Dedifferentiated amniotic fluid mesenchymal stem cell (primary cell): Measurements from ENCODE around the gene PRKD2.

Source experiments
- DNase-seq: peaks from one replicate; pipeline ENCODE4 v3.0.0-alpha.2; 2016; ENCODE audit errors: extremely low spot score

PRKD2 gene

DNA sequence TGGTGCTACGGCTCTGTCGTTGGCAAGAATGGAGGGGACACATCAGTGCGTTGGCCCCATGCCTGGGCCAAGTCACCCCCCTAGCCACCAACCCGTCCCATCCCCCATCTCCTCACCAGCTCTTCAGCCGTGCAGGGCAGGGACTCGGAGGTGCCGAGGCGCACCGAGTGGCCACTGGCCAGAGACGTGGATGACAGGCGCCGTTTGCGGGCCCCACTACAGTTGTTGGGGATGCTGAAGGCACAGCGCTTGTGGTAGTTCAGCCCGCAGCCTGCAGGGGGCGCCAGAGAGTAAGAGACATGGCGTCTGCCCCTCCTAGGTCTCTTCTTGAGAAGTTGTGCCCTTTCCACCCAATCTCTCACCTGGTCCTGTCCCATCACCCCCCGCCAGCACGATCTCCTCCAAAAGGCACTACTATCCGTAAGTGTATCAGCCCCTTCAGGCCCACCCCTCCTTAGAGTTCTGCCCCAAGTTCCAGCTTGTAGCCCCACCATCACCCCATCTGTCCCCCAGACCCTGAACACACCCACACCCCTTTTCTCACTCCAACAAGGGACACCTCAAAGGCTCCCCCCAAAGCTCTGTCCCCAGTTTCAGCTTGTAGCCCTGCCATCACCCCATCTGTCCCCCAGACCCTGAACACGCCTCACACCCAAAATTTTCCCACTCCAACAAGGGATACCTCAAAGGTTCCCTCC is 12.4 kb downstream of the PRKD2 start:
- no peak for DNase-seq

DNA sequence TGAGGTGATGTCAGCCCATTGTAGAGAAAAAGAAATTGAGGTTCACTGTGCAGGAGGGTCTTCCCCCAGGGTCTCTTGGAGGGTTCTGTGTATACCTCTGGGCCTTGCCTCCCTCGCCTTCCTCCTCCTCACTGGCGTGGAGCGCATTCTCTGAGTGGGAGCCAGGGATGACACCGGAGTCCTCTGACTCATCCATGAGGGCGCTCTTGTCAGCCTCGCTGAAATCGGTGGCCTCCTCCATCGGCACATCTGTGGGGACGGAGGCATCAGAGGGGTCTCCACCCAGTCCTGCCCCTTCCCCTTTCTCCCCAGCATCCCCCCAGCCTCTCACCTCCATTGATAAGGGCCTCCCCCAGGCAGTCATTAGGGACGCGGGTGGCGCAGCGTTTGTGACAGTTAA is 16.2 kb downstream of the PRKD2 start:
- DNase-seq = no peak

DNA sequence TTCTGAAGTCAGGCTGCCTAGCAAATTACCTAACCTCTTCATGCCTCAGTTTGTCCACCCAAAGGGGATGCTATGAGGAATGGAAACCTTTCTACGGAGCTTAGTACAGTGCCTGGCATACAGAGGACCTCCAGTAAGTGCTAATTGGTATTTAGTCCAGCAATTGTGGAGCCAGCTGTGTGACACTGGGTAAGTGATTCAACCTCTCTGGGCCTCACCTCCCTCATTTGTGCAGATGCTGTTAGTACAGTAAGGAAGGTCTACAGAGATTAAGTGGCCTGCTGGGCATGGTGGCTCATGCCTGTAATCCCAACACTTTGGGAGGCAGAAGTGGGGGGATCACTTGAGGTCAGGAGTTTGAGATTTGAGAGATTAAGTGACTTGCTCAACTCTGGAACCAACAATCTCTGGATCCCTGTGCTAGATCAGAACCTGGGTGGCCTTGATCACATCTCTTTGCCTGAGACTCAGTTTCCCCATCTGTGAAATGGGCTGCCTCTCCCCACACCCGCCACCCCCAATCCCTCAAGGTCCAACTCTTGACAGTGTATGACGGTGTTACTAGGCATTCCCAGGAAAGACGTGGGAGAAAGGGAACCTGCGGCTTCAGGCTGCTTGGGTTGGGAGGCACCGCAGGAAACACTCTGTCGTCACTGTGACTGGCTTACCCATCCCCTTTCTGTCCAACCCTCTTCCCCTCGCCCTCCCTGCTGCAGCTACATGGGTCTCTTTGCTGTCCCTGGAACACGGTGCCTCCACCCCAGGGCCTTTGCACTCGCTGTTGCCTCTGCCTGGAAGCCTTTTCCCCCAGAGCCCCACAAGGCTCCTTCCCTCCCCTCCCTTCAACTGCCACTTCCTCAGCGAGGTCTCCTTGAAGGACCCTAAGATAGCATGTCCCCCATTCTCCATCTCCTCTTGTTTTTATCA is 18.3 kb downstream of the PRKD2 start:
- DNase-seq = no peak

DNA sequence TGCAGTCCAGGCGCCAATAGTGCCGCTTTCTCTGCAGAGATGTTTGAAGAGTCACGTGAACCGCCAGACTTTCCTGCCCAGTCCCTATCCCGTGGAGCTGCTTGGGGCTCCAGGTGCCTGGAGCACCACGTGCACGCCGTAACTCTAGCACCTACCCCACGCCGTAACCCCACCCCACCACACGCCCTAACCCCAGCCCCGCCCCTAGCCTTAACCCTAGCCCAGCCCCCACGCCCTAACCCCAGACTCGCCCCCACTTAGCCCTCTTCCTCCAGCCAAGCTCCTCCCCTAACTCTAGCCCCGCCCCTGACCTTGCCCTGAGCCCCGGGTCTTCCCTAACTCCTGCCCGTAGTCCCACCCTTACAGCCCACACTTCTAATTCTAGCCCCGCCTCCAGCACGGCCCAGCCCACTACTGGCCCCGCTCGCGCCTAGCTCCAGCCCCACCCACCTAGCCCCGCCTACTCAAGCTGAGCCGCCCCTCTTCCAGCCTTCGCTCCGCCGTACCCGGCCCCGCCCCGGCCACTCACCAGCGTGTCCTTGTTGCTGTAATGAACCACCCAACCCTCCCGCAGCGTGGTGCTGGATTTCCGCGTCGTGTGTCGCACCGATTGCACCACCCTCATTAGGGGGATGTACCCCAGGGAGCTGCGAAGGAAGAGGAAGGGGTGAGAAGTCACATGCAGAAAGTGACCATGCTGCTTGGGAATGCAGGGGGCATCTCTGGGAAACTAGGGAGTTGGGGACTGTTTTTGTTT is 19.5 kb downstream of the PRKD2 start:
- DNase-seq = no peak

DNA sequence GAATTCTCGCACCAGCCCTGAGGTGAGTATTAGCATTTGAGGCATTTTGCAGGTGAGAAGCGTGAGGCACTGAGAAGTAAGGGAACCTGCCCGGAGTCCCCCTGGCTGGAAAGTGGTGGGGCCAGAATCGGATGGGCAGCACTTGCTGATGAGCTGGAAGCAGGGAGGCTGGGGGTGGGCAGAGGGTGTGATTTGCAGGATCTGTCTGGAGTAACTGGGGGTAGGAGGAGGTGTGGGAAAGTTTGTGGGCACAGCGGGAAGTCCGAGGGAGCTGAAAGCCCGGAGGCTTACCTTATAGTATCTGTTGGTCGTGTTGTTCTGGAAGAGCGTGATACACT is 20.1 kb downstream of the PRKD2 start:
- DNase-seq = no peak

DNA sequence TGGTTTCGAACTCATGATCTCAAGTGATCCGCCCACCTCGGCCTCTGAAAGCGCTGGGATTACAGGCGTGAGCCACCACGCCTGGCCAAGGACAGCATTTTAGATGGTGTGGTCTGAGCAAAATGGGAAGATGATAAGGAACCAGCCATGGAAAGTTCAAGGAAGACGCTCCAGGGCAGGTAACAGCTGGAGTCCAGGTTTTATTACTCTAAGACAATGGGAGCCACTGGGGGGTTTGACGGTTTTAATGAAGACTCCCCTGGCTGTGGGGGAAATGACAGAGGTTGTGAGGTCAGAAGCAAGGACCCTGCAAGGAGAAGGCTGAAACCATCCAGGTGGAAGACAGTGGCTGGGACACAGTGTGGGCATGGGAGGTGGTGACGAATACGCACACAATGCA is 20.9 kb downstream of the PRKD2 start:
- no peak for DNase-seq

DNA sequence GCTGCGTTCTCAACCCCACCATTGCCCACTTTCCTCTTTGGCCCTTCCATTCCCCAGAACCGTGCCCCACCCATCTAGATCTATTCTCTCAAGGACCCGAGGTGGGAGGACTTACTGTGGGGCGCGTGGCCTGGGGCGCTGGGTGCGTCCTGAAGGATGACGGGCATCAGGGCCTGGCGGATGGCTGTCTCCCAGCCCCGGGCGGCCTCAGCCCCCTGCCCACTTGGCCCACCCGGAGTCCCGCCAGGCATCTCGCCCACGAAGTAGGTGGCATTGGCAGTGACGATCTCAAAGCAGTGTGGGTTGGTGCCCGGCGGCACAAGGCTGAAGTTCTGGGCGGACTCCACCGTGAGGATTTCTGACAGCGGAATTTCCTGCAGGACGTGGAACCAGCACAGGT is 23.2 kb downstream of the PRKD2 start:
- DNase-seq = no peak

DNA sequence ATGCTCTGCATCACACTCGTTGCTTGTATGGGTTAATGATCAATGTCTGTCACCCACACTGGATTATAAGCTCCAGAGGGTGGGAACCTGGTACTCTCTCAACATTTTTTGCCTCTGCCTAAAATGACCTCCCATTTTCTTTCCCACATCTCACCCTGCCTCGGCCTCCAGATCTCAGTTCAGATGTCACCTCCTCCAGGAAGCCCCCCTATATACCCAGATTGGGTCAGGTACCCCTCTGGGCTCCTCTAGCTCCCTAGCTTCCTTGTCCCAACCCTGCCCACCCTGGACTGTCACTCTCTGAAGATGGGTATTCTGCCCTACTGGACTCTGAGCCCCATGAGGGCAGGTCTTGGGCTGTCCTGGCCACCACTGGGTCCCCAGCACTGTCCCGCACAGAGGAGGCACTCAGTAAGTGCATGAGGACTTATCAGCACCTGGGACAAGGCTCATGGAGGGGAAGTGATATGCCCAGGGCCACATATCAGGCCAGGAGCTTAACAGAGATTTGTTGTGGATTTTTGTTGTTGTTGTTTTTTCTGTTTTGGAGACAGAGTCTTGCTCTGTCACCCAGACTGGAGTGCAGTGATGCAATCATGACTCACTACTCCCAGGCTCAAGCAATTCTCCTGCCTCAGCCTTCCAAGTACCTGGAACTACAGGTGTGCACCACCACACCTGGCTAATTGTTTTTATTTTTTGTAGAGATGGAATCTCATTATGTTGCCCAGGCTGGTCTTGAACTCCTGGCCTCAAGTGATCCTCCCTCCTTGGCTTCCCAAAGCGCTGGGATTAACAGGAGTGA is 23.8 kb downstream of the PRKD2 start:
- DNase-seq = no peak

DNA sequence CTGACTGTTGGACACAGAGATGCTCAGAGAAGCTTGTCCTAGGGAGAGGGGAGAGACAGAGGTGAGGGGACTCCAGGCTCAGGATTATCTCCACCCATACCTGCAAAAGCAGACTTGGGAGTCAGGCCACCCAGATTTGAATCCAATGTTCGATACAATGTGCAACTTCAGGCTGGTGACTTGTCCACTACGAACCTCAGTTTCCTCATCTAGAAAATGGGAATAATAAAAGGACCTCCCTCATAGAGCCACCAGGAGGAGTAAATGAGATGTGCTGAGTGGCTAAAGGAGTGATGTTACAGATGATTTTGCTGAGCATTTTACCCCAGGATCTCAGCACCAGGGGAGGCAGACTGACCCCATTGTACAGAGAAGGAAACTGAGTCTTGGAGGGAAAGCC is 25.0 kb downstream of the PRKD2 start:
- DNase-seq = no peak

DNA sequence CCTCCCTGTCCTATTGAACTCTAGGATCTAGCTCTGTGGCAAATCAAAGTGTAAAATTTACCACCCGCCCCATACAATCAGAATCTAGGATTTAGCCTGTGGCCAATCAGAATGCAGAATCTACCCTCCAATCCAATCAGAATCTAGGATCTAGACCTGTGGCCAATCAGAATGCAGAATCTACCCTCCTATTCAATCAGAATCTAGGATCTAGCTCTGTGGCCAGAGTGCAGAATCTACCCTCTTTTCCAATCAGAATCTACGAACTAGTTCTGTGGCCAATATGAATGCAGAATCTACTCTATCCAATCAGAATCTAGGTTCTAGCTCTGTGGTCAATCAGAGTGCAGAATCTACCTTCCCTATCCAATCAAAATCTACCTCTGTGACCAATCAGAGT is 25.8 kb downstream of the PRKD2 start:
- DNase-seq = no peak

DNA sequence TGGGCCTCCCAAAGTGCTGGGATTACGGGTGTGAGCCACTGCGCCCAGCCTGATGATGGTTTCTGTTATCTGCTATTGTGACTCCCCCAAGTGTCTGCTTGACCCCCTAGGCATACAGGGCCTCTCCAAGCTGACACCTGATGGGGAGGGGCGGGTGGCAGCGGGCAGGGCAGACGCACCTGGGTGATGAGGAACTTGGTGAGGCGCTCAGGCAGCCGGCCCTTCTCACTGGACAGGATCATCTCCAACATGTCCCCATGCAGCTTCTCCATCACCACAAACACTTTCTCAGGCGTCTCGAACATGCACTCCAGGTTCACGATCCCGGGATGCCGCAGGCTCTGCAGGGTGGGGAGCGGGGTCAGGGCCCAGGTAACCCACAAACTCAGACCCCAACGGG is 27.6 kb downstream of the PRKD2 start:
- no peak for DNase-seq

DNA sequence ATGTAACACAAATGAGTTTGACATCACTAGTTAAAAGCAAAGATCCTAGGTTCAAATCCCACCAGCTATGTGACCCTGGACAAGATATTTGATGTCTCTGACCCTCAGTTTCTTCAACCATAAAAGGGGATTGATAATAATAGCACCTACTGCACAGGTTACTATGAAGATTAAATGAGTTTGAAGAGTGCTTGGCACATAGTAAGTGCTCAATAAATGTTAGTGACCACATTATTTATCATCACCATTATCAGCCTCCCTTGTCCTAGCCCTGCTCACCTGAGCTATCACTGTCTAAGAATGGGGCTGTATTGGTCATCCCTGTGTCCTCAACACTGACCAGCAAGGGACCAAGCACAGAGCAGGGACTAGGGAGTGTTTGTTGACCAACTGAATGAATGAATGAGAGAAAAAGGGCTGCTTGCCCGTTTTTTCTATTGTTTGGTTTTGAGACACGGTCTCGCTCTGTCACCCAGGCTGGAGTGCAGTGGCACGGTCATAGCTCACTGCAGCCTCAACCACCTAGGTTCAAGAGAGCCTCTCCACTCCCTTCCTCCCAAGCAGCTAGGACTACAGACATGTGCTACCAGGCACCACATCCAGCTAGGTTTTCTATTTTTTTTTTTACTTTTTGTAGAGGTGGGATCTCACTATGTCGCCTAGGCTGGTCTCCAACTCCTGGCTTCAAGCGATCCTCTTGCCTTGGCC is 29.3 kb downstream of the PRKD2 start:
- no peak for DNase-seq

DNA sequence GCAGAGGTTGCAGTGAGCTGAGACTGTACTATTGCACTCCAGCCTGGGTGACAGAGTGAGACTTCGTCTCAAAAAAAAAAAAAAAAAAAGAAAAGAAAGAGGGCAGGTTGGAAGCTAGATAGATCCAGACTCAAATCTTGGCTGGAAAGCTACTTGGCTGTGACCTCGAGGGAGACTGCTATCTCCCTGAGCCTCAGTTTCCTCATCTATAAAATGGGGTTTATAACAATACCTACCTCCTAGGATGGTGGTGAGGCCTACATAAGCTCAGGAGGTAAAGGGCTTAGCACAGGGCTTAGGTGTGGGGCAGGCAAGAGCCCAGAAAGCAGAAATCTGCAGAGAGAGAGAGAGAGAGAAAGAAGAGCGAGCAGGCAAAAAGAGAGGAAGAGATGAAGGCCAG is 31.7 kb downstream of the PRKD2 start:
- no peak for DNase-seq

DNA sequence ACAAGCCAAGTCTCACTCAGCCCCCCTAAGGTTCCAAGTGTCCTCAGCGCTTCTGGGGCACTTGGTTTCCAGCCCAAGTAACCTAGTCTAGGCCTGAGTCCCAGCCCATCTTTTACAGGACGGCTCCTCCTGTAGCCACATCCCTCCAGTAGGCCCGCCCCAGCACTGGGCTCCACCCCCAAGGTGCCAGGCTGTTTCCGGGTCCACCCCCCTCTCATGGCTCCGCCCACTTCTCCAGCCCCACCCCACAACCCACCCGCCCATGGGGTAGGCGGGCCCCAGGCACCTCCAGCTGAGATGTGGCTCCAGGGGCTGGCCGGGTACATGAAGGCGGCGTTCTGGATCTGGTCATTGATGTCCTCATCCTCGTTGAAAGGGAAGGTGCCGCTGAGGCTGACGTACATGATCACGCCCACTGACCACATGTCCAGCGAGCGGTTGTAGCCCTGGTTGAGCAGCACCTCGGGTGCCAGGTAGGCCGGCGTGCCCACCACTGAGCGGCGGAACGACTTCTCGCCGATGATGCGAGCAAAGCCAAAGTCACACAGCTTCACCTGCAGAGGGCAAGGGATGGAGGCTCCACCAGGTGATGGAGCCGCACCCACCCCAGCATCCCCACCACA is 38.7 kb downstream of the PRKD2 start:
- DNase-seq = no peak

DNA sequence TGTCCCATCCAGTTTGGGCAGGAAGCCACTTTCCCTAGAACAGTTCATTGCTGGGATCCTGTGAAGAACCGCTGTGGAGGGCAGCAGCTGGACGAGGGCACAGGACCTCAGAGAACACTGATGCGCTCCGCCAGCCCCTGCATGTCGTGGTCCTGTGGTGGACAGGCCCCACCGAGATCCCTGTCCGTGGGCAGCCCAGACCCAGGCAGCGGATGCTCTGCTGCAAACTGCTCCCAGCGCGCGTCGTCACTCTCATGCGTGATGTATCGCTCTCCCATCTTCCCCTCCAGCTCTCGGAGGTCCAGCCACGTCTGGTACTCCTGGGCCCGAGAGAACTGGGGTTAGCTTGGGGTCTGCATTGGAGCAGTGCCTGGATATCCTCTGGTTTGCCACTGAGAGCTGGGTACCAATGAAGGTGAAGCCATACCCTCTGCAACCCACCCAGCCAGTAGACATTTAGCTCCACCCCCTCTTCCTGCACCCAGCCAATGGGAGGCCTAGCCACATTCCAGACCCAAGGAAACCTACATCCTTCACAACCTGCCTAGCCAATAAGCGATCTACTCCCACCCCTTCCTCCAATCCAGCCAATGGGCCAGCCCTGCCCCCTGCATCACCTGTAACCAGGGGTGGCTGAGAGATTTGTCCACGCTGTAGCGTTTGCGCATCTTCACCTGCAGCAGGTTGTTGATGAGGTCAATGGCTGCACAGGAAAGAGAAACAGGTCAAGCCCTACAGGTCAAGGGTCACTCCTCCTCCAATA is 42.3 kb downstream of the PRKD2 start:
- DNase-seq = no peak

DNA sequence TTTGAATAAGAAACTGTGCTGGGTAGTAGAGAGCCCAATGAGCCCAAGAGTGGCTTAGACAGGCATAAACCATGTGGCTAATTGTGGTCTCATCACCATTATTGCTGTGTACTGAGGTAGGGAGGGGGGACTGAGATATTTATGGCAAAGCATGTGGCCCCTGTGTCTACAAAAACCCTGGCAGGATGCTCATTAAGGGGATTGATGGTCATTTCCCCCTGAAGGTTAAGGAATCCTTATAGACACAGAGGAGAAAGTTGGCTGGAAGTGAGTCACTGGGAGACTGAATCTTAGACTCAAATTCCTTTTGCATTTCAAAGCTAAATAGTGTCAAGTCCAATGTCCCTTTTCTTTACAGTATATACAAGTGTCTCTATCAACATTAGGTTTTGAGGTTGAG is 46.1 kb downstream of the PRKD2 start:
- no peak for DNase-seq

DNA sequence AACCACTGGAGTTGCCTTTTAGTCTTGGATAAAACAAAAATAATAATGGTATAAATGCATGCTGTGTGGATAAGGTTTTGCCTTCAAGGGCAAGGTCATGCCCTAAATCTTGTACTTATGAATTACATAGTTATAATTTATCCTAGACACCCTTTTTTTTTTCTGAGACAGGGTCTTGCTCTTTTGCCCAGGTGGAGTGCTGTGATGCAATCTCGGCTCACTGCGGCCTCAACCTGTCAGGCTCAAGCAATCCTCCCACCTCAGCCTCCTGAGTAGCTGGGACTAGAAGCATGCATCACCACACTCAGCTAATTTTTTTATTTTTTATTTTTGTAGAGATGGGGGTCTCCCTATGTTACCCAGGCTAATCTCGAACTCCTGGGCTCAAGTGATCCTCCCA is 48.3 kb downstream of the PRKD2 start:
- DNase-seq = no peak

DNA sequence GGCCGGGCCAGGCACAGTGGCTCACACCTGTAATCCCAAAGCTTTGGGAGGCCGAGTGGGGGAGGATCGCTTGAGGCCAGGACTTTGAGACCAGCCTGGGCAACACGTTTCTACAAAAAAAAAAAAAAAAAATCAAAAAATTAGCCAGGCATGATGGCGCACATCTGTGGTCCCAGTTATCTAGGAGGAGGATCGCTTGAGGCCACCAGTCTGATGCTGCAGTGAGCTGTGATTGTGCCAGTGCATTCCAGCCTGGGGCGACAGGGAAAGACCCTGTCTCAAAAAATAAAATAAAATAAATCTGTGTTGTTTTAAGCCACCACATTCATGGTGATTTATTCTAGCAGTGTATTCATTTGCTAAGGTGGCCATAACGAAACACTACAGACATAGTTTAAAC is 51.8 kb downstream of the PRKD2 start:
- no peak for DNase-seq

DNA sequence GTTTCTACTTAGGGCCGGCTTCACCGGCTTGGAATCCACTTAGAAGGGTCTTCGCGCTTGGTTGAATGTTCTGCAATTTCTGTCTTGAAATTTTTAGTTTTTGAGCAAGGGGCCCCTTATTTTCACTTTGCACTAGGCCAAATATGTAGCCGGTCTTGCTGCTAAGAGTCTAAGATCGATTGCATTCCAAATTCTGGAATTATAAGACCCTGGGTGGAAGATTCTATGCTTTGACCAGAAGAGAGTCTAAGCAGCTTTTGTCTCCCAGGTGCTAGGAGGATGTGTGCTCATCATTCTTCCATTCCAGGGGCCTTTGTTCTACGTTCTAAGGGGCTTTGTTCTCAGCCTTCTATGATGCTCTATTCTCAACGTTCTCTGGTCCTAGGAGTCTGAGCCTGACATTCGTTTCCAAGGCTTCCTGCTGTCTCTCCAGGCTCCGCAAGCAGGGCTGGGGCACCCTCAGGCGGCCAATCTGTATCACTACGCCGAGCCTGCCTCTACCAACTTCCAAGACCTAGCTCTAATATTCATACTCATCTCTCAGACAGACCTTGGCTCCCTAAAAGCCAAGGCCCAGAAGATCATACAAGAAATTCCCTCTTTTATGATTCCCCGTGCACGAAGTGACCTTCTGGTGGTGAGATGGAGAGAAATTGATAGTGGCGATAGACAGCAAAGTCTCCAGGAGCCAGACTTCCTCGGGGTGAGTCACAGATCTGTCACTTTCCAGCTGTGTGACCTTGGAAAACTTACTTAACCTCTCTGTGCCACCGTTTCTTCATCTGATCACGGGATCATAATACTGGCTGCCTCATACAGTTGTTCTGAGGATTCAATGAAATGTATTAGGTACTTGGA is 55.0 kb downstream of the PRKD2 start:
- peak; percentile 91 for DNase-seq
